Measurements from ENCODE around the gene STX4.

Gene STX4

GRCh38 chr16:31052114-31052513, 18.8 kb downstream of the STX4 start:
- TF ChIP-seq CSDC2 (CRISPR knock-in tag; IDR thresholded peaks at IDR 0.05), result no peak
- TF ChIP-seq TCF4 (CRISPR knock-in tag; IDR thresholded peaks at IDR 0.05; ENCODE audit: borderline replicate concordance), result no peak
- TF ChIP-seq ARNTL (CRISPR knock-in tag; IDR thresholded peaks at IDR 0.05; ENCODE audit: borderline replicate concordance, low read depth), result no peak
- no peak for TF ChIP-seq ZFP3 (CRISPR knock-in tag; IDR thresholded peaks at IDR 0.05)
- TF ChIP-seq BACH2 (CRISPR knock-in tag; IDR thresholded peaks at IDR 0.05; ENCODE audit: borderline replicate concordance), result no peak
- TF ChIP-seq ZNF70 (CRISPR knock-in tag; IDR thresholded peaks at IDR 0.05), result no peak
- no peak for TF ChIP-seq ESRRG (CRISPR knock-in tag; IDR thresholded peaks at IDR 0.05)
- TF ChIP-seq TSHZ2 (CRISPR knock-in tag; IDR thresholded peaks at IDR 0.05), result no peak
- no peak for TF ChIP-seq ISL1 (CRISPR knock-in tag; IDR thresholded peaks at IDR 0.05)
- no peak for TF ChIP-seq PPARA (CRISPR knock-in tag; IDR thresholded peaks at IDR 0.05; ENCODE audit: borderline replicate concordance)
- no peak for TF ChIP-seq OSR1 (CRISPR knock-in tag; IDR thresholded peaks at IDR 0.05)
- peak; percentile 78 for ATAC-seq

GRCh38 chr16:31055613-31056012, 22.3 kb downstream of the STX4 start:
- ATAC-seq, result no peak
- TF ChIP-seq CSRNP3 (CRISPR knock-in tag; IDR thresholded peaks at IDR 0.05), result no peak
- TF ChIP-seq CREB5 (CRISPR knock-in tag; IDR thresholded peaks at IDR 0.05; ENCODE audit: low read depth), result no peak

GRCh38 chr16:31061126-31061812, 27.9 kb downstream of the STX4 start:
- TF ChIP-seq BACH2 (CRISPR knock-in tag; IDR thresholded peaks at IDR 0.05; ENCODE audit: borderline replicate concordance) (no peak), ISL1 (CRISPR knock-in tag; IDR thresholded peaks at IDR 0.05) (no peak), ZC3H10 (CRISPR knock-in tag; IDR thresholded peaks at IDR 0.05) (no peak), SNAI2 (CRISPR knock-in tag; IDR thresholded peaks at IDR 0.05) (no peak), CSDC2 (CRISPR knock-in tag; IDR thresholded peaks at IDR 0.05) (no peak)
- no peak for ATAC-seq

- no peak for ATAC-seq
- TF ChIP-seq PPARA (CRISPR knock-in tag; IDR thresholded peaks at IDR 0.05; ENCODE audit: borderline replicate concordance), result no peak
- no peak for TF ChIP-seq ISL1 (CRISPR knock-in tag; IDR thresholded peaks at IDR 0.05)
- no peak for TF ChIP-seq ZFP3 (CRISPR knock-in tag; IDR thresholded peaks at IDR 0.05)
- no peak for TF ChIP-seq ZNF565 (CRISPR knock-in tag; conservative IDR thresholded peaks at IDR 0.05; ENCODE audit: low read depth)
- TF ChIP-seq TCF4 (CRISPR knock-in tag; IDR thresholded peaks at IDR 0.05; ENCODE audit: borderline replicate concordance), result no peak
- no peak for TF ChIP-seq ZNF8 (CRISPR knock-in tag; IDR thresholded peaks at IDR 0.05)
- no peak for TF ChIP-seq ARNTL (CRISPR knock-in tag; IDR thresholded peaks at IDR 0.05; ENCODE audit: borderline replicate concordance, low read depth)
- TF ChIP-seq CSRNP3 (CRISPR knock-in tag; IDR thresholded peaks at IDR 0.05), result no peak
- TF ChIP-seq CSDC2 (CRISPR knock-in tag; IDR thresholded peaks at IDR 0.05), result no peak
Observed at GRCh38 chr16:31061813-31062440, 28.6 kb downstream of the STX4 start.

GRCh38 chr16:31063495-31063842, 30.1 kb downstream of the STX4 start:
- ATAC-seq, result no peak
- TF ChIP-seq ZC3H10 (CRISPR knock-in tag; IDR thresholded peaks at IDR 0.05) (no peak), PATZ1 (CRISPR knock-in tag; IDR thresholded peaks at IDR 0.05; ENCODE audit: borderline replicate concordance) (no peak), TSHZ2 (CRISPR knock-in tag; IDR thresholded peaks at IDR 0.05) (no peak), POU6F1 (CRISPR knock-in tag; IDR thresholded peaks at IDR 0.05; ENCODE audit: borderline replicate concordance, low read depth) (no peak)
